Smooth muscle cell (in vitro differentiated cells): ENCODE results near the gene ARMC7. TPM values are rescaled to one million over a fixed set of nuclear protein-coding genes. Genes with fewer than 3 reads are reported as not detected.
"Not testable (repeated sequence)": the region's sequence is repeated elsewhere in the genome, so short reads cannot be mapped to it uniquely, and the experiment has no call there.

Source experiments
- DNase-seq: peaks from one replicate; lab custom pipeline; 2025; ENCODE audit not compliant: unreplicated experiment; lab: John Stamatoyannopoulos, UW
- H2AFZ ChIP-seq: fragments of 200-600 bp; sonication (generic); 2 replicates; pipeline ENCODE4 v1.6.0; 2016; ENCODE audit warnings: antibody characterized with exemption, low read depth, mild to moderate bottlenecking
- H3F3A ChIP-seq: fragments of 200-600 bp; sonication (generic); 2 replicates; pipeline ENCODE4 v1.6.0; 2017; ENCODE audit warnings: antibody characterized with exemption, low read depth
- H3K27ac ChIP-seq: fragments of 200-600 bp; sonication (generic); 2 replicates; pipeline ENCODE4 v1.5.1; 2016; ENCODE audit warnings: low read depth, mild to moderate bottlenecking
- H3K27me3 ChIP-seq: fragments of 200-600 bp; sonication (generic); 2 replicates; pipeline ENCODE4 v1.6.1; 2016; ENCODE audit warnings: low read depth, mild to moderate bottlenecking
- H3K36me3 ChIP-seq: fragments of 200-600 bp; sonication (generic); 2 replicates; pipeline ENCODE4 v1.5.1; 2016; ENCODE audit warnings: low read depth
- H3K4me1 ChIP-seq: fragments of 200-600 bp; sonication (generic); 2 replicates; pipeline ENCODE4 v1.5.1; 2016; ENCODE audit warnings: low read depth
- H3K4me2 ChIP-seq: fragments of 200-600 bp; sonication (generic); 2 replicates; pipeline ENCODE4 v1.6.0; 2016; ENCODE audit warnings: mild to moderate bottlenecking
- H3K4me3 ChIP-seq: fragments of 200-600 bp; sonication (generic); 2 replicates; pipeline ENCODE4 v1.5.1; 2016; ENCODE audit warnings: mild to moderate bottlenecking
- H3K79me2 ChIP-seq: fragments of 200-600 bp; sonication (generic); 2 replicates; pipeline ENCODE4 v1.6.0; 2016; ENCODE audit warnings: low read depth, mild to moderate bottlenecking
- H3K9ac ChIP-seq: fragments of 200-600 bp; sonication (generic); 2 replicates; pipeline ENCODE4 v1.6.0; 2016; ENCODE audit warnings: low read depth
- H3K9me3 ChIP-seq: fragments of 200-600 bp; sonication (generic); replicated peaks from 2 replicates; pipeline ENCODE4 v1.5.1; 2016; ENCODE audit warnings: low read depth
- H4K20me1 ChIP-seq: fragments of 200-600 bp; sonication (generic); 2 replicates; pipeline ENCODE4 v1.6.0; 2016; ENCODE audit warnings: low read depth
- CTCF ChIP-seq: fragments of 200-600 bp; sonication (generic); IDR thresholded peaks from 2 replicates; pipeline ENCODE4 v1.5.1; 2017; ENCODE audit warnings: borderline replicate concordance, mild to moderate bottlenecking, antibody characterized with exemption; ENCODE audit not compliant: insufficient read depth, poor library complexity, severe bottlenecking
- WGBS: methylation state at CpG from one replicate; pipeline ENCODE4 v1.1.7; 2016; ENCODE audit warnings: low lambda C conversion rate; 5-methylcytosine and 5-hydroxymethylcytosine counted together
- polyA plus RNA-seq: library from polyadenylated mRNA; unstranded; fragments of >200 nt; fragmentation: Nextera tagmentation; extraction: Ambion mirVana; gene quantifications from 2 replicates; pipeline ENCODE4 v1.2.1, GENCODE V29; 2016
- total RNA-seq: library from RNA; depleted of rRNA; stranded (reverse); fragments of >200 nt; gene quantifications from 2 replicates; pipeline ENCODE4 v1.2.3, GENCODE V29; 2014

The ARMC7 gene
- total and polyA plus RNA-seq, 2 experiments from 2014 or later = 1.8 to 6.8 TPM

- H3K4me2 ChIP-seq = no peak overlapping the region
- H3K4me3 ChIP-seq = no peak overlapping the region
- no peak overlapping the region for H3K9ac ChIP-seq
- no peaks in the 10 kb centered on the region for H3K4me1 ChIP-seq
- no peak for DNase-seq
- H3K27me3 ChIP-seq = no peaks in the 10 kb centered on the region
- no peak for TF ChIP-seq CTCF
- no peaks in the 10 kb centered on the region for H3K79me2 ChIP-seq
- H3F3A ChIP-seq = no peaks in the 10 kb centered on the region
- H3K9me3 ChIP-seq = no peaks in the 10 kb centered on the region
- no peaks in the 10 kb centered on the region for H3K36me3 ChIP-seq
- 96% methylated on average over 4 of the region's 4 CpGs for WGBS
- H3K27ac ChIP-seq = peak overlapping the region; percentile 63
- H2AFZ ChIP-seq = no peak overlapping the region
- H4K20me1 ChIP-seq = peaks cover 4% of the 10 kb centered on the region
These were observed 15.0 kb downstream of the ARMC7 start for GRCh38 chr17:75124819-75125162.

GRCh38 chr17:75125984-75126383, 16.2 kb downstream of the ARMC7 start:
- Histone ChIP-seq H2AFZ (no peak overlapping the region), H3K9me3 (no peaks in the 10 kb centered on the region), H3K4me3 (no peak overlapping the region), H4K20me1 (peaks cover 12% of the 10 kb centered on the region), H3K36me3 (no peaks in the 10 kb centered on the region), H3F3A (no peaks in the 10 kb centered on the region), H3K27me3 (no peaks in the 10 kb centered on the region), H3K79me2 (no peaks in the 10 kb centered on the region), H3K27ac (no peak overlapping the region), H3K9ac (no peak overlapping the region), H3K4me1 (peaks cover 5% of the 10 kb centered on the region), H3K4me2 (no peak overlapping the region)
- no peak for DNase-seq
- 66% methylated on average over 3 of the region's 3 CpGs for WGBS
- no peak for TF ChIP-seq CTCF

GRCh38 chr17:75126954-75127353, 17.2 kb downstream of the ARMC7 start:
- Histone ChIP-seq H3K4me1 (peaks cover 5% of the 10 kb centered on the region), H2AFZ (no peak overlapping the region), H3K9me3 (no peaks in the 10 kb centered on the region), H3K36me3 (no peaks in the 10 kb centered on the region), H3K9ac (no peak overlapping the region), H3K27me3 (no peaks in the 10 kb centered on the region), H3K4me3 (no peak overlapping the region), H3K79me2 (peaks cover 3% of the 10 kb centered on the region), H3F3A (no peaks in the 10 kb centered on the region), H4K20me1 (peaks cover 12% of the 10 kb centered on the region), H3K4me2 (no peak overlapping the region), H3K27ac (no peak overlapping the region)
- no peak for DNase-seq
- TF ChIP-seq CTCF = no peak
- WGBS = 97% methylated on average over 8 of the region's 8 CpGs

DNA sequence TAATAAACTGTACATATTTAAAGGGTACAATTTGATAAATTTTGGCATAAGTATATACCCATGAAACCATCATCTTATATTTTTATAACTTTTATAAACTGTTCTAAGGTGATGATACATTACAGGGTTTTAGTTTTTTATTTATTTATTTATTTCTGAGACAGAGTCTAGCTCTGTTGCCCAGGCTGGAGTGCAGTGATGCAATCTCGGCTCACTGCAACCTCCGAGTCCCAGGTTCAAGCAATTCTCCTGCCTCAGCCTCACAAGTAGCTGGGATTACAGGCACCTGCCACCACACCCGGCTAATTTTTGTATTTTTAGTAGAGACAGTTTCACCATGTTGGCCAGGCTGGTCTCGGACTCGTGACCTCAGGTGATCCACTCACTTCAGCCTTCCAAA, 18.2 kb downstream of the ARMC7 start:
- not testable (repeated sequence) for H3K36me3 ChIP-seq, H3K9ac ChIP-seq, H3K27ac ChIP-seq, H3K27me3 ChIP-seq, H3K79me2 ChIP-seq, H3K4me1 ChIP-seq, DNase-seq, H2AFZ ChIP-seq, H3F3A ChIP-seq, H3K4me3 ChIP-seq, H3K4me2 ChIP-seq, H3K9me3 ChIP-seq
- 95% methylated on average over 5 of the region's 5 CpGs for WGBS
- peaks cover 12% of the 10 kb centered on the region for H4K20me1 ChIP-seq
